Measurements from ENCODE around the gene SCRG1.

GRCh38 chr4:173362666-173363065 lies 36.2 kb downstream of the SCRG1 start:
- TF ChIP-seq EZH2 (IDR thresholded peaks at IDR 0.05; ENCODE audit: borderline replicate concordance, insufficient read depth, low read depth, low read length, poor library complexity, severe bottlenecking) (no peak), CTCF (IDR thresholded peaks at IDR 0.05) (no peak)
